Endothelial cell of umbilical vein (primary cell): ENCODE data around the gene STRA6. TPM values are rescaled to one million over a fixed set of nuclear protein-coding genes. Genes with fewer than 3 reads are reported as not detected.

Experiments
- BruUV-seq: library from RNA; stranded (reverse); fragments of 400-500 nt; replicated peaks from 2 replicates; lab custom pipeline; 2021; lab: Mats Ljungman, UMichigan
- CTCF ChIA-PET: fragments of 300-600, 350-600 bp; sonication (Branson Sonifier 250); formaldehyde crosslinking; loops from one replicate; lab custom pipeline; 2021; ENCODE audit warnings: antibody characterized with exemption, inconsistent platforms; lab: Charles Lee
- POLR2A ChIA-PET: fragments of 300-600, 350-600 bp; sonication (Branson Sonifier 250); formaldehyde crosslinking; loops from one replicate; lab custom pipeline; 2021; ENCODE audit warnings: antibody characterized with exemption, inconsistent platforms; lab: Charles Lee
- DNase-seq: peaks from one replicate; pipeline ENCODE4 v3.0.0-alpha.2; 2011; ENCODE audit warnings: low read depth, low spot score
- FAIRE-seq: peaks from 2 replicates; lab custom pipeline; 2011; peaks lifted over from hg19 to GRCh38; lab: Jason Lieb, UNC
- H2AFZ ChIP-seq: 2 replicates; pipeline ENCODE4 v1.6.0; 2012; ENCODE audit warnings: low read depth, low read length, control low read depth, inconsistent platforms
- H3K27ac ChIP-seq: 2 replicates; pipeline ENCODE4 v1.5.1; 2011; ENCODE audit warnings: low read depth, mild to moderate bottlenecking, control low read depth, low read length, moderate library complexity; ENCODE audit not compliant: insufficient read depth
- H3K27me3 ChIP-seq, 2 experiments: 2 replicates each; pipeline versions ENCODE4 v1.6.0 to v1.6.1; 2011; ENCODE audit warnings: low read length in 2 of 2, mixed read lengths in 1 of 2; ENCODE audit not compliant: control insufficient read depth in 2 of 2, insufficient read depth in 2 of 2
- H3K36me3 ChIP-seq, 2 experiments: 2 replicates in 1 of 2; 3 replicates in 1 of 2; pipeline ENCODE4 v1.5.1; 2011; ENCODE audit warnings: low read length in 2 of 2, mild to moderate bottlenecking in 1 of 2, moderate library complexity in 1 of 2; ENCODE audit not compliant: control insufficient read depth in 2 of 2, insufficient read depth in 2 of 2; ENCODE audit errors: extremely low read depth in 1 of 2
- H3K4me1 ChIP-seq: 3 replicates; pipeline ENCODE4 v1.5.1; 2011; ENCODE audit warnings: mild to moderate bottlenecking, low read length; ENCODE audit not compliant: control insufficient read depth, insufficient read depth; ENCODE audit errors: extremely low read depth
- H3K4me2 ChIP-seq: 2 replicates; pipeline ENCODE4 v1.6.1; 2011; ENCODE audit warnings: low read length, control low read depth, mixed read lengths; ENCODE audit not compliant: insufficient read depth
- H3K4me3 ChIP-seq, 3 experiments: fragments of 200-600 bp in 1 of 3; sonication (generic), shearing (Covaris generic) in 1 of 3; replicated peaks in 1 of 3; 2 replicates each; pipeline ENCODE4 v1.5.1; 2011 to 2016; ENCODE audit warnings: control low read depth in 3 of 3, low read length in 3 of 3, mild to moderate bottlenecking in 2 of 3, inconsistent platforms in 1 of 3, low read depth in 1 of 3, moderate library complexity in 1 of 3; ENCODE audit not compliant: insufficient read depth in 1 of 3
- H3K79me2 ChIP-seq: 2 replicates; pipeline ENCODE4 v1.6.0; 2012; ENCODE audit warnings: low read length, inconsistent platforms; ENCODE audit not compliant: control insufficient read depth, insufficient read depth
- H3K9ac ChIP-seq: replicated peaks from 2 replicates; pipeline ENCODE3; 2011; ENCODE audit warnings: low read length, control low read depth; ENCODE audit not compliant: insufficient read depth; ENCODE audit errors: extremely low read depth
- H3K9me1 ChIP-seq: replicated peaks from 3 replicates; pipeline ENCODE4 v1.6.0; 2011; ENCODE audit warnings: mild to moderate bottlenecking, low read length; ENCODE audit not compliant: control insufficient read depth, insufficient read depth; ENCODE audit errors: extremely low read depth
- H3K9me3 ChIP-seq: replicated peaks from 2 replicates; pipeline ENCODE4 v1.5.1; 2012; ENCODE audit warnings: low read length, inconsistent platforms; ENCODE audit not compliant: control insufficient read depth, insufficient read depth
- H4K20me1 ChIP-seq: replicated peaks from 2 replicates; pipeline ENCODE3; 2011; ENCODE audit warnings: mild to moderate bottlenecking, low read length; ENCODE audit not compliant: control insufficient read depth, insufficient read depth; ENCODE audit errors: extremely low read depth
- EZH2 ChIP-seq: IDR thresholded peaks from 2 replicates; pipeline ENCODE4 v1.6.1; 2012; ENCODE audit warnings: borderline replicate concordance, low read depth, mild to moderate bottlenecking, moderate library complexity, low read length, inconsistent platforms; ENCODE audit not compliant: severe bottlenecking
- FOS ChIP-seq: IDR thresholded peaks from 2 replicates; pipeline ENCODE4 v1.6.1; 2011; ENCODE audit warnings: mild to moderate bottlenecking, low read length, moderate library complexity, borderline replicate concordance; ENCODE audit not compliant: insufficient read depth
- GATA2 ChIP-seq: IDR thresholded peaks from 2 replicates; pipeline ENCODE4 v1.7.0; 2011; ENCODE audit warnings: low read depth, mild to moderate bottlenecking, moderate library complexity, mixed read lengths, low read length; ENCODE audit not compliant: insufficient read length, insufficient read depth
- JUN ChIP-seq: IDR thresholded peaks from 2 replicates; pipeline ENCODE4 v1.6.1; 2011; ENCODE audit warnings: borderline replicate concordance, low read depth; ENCODE audit not compliant: insufficient read length, insufficient read depth
- MYC ChIP-seq: IDR thresholded peaks from one replicate; pipeline ENCODE4 v1.6.1; 2011; ENCODE audit warnings: mild to moderate bottlenecking, low read depth, low read length
- POLR2A ChIP-seq: IDR thresholded peaks from 2 replicates; pipeline ENCODE4 v1.6.1; 2012; ENCODE audit warnings: low read depth, mild to moderate bottlenecking, control low read depth, low read length
- POLR2AphosphoS5 ChIP-seq: IDR thresholded peaks from 2 replicates; pipeline ENCODE4 v1.6.1; 2012; ENCODE audit warnings: low read depth, mild to moderate bottlenecking, control low read depth, low read length, moderate library complexity; ENCODE audit not compliant: insufficient read depth
- dilution Hi-C: fragments of 300-500 bp; cut with MboI; formaldehyde crosslinking; loops from one replicate; pipeline ENCODE4 v1.15.0; 2019; ENCODE audit warnings: low sequenced_read_pairs; ENCODE audit not compliant: extremely low pct_ligation_motif_present
- intact Hi-C: fragments of 100-400 bp; cut with micrococcal nuclease; formaldehyde crosslinking; loops from one replicate; pipeline ENCODE4 v1.10.0; 2022
- polyA plus RNA-seq, 4 experiments: library from polyadenylated mRNA; depleted of rRNA in 3 of 4; stranded (reverse) in 3 of 4; unstranded in 1 of 4; fragments of >200 nt; gene quantifications; 2 replicates each; pipeline versions ENCODE4 v1.2.1 to v1.2.3, GENCODE V29; 2011 to 2012; ENCODE audit warnings: missing spikeins in 1 of 4
- total RNA-seq: library from RNA; stranded (reverse); gene quantifications from 2 replicates; pipeline ENCODE4 v1.2.3, GENCODE V29; 2021
- TF ChIP-seq, protein P1 (sequence below): IDR thresholded peaks from 2 replicates; pipeline ENCODE4 v1.6.1; 2011; ENCODE audit not compliant: insufficient read depth, insufficient read length
- TF ChIP-seq, protein P2 (sequence below), 2 donors: IDR thresholded peaks; 1 replicate in 1 of 2; 2 replicates in 1 of 2; pipeline ENCODE4 v1.5.1; 2011; ENCODE audit warnings: low read length in 2 of 2, mild to moderate bottlenecking in 2 of 2, moderate library complexity in 2 of 2, control low read depth in 1 of 2, inconsistent platforms in 1 of 2, low read depth in 1 of 2; ENCODE audit not compliant: insufficient read depth in 1 of 2; ENCODE audit errors: extremely low read depth in 1 of 2

The STRA6 gene
- total and polyA plus RNA-seq, 2 donors (not counting 3 experiments of a cell fraction or from before 2014, with no cell fraction given), result not detected

DNA sequence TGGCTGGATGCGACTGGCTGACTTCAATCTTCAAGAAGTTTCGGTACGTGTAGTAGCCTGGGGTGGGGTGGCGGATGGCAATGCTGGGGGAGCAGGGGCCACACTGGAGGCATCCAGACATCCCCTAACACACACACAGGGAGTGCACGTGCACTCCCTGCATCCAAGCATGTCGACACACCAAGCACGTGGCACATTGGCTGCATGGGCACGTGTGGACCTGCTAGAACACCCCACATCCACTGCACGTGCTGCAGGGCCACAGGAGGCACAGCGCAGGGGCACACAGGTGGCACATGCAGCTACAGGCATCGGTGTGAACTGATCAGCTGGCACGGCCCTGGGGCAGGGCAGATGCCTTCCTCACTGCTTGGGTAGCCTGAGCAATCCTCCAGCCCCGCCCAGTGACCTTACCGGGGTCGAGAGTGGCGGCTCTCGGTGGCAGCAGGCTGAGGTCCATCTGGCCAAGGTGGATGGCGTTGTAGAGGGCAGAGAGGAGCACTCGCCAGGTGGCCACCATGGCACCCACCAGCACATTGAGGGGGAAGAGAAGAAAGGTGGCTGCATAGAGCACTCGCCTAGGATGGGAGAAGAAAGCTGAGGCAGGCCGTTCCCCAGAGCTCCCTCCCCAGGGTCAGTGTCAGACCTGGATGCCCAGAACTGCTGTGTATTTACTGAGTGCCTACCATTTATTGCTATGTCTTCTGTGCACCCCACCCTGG lies 21.5 kb downstream of the STRA6 start:
- H3K4me2 ChIP-seq, result no peak overlapping the region
- H4K20me1 ChIP-seq, result no peaks in the 10 kb centered on the region
- CTCF ChIA-PET, result interaction anchor here (1.3 to 1.4 kb wide), 2 partner anchors 16 to 208 kb away, joined by 4 read pairs; no protein-coding TSS in a partner anchor
- H3K4me3 ChIP-seq, result no peak overlapping the region
- H3K27me3 ChIP-seq, result no peaks in the 10 kb centered on the region
- FAIRE-seq, result no peak
- TF ChIP-seq, protein P1, sequence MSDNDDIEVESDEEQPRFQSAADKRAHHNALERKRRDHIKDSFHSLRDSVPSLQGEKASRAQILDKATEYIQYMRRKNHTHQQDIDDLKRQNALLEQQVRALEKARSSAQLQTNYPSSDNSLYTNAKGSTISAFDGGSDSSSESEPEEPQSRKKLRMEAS, result no peak
- no peak for TF ChIP-seq FOS
- no peak for TF ChIP-seq GATA2
- TF ChIP-seq, protein P2, sequence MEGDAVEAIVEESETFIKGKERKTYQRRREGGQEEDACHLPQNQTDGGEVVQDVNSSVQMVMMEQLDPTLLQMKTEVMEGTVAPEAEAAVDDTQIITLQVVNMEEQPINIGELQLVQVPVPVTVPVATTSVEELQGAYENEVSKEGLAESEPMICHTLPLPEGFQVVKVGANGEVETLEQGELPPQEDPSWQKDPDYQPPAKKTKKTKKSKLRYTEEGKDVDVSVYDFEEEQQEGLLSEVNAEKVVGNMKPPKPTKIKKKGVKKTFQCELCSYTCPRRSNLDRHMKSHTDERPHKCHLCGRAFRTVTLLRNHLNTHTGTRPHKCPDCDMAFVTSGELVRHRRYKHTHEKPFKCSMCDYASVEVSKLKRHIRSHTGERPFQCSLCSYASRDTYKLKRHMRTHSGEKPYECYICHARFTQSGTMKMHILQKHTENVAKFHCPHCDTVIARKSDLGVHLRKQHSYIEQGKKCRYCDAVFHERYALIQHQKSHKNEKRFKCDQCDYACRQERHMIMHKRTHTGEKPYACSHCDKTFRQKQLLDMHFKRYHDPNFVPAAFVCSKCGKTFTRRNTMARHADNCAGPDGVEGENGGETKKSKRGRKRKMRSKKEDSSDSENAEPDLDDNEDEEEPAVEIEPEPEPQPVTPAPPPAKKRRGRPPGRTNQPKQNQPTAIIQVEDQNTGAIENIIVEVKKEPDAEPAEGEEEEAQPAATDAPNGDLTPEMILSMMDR (IDR thresholded peaks at IDR 0.05; ENCODE audit: extremely low read depth in 1 of 2, insufficient read depth in 1 of 2, low read depth in 1 of 2, low read length in 2 of 2), result no peak
- no peak for TF ChIP-seq JUN
- TF ChIP-seq EZH2, result no peak
- no peak for TF ChIP-seq MYC
- no peak for TF ChIP-seq POLR2A
- no peak for TF ChIP-seq POLR2AphosphoS5
- BruUV-seq, result no TSS peak
- H3K79me2 ChIP-seq, result no peaks in the 10 kb centered on the region
- no peaks in the 10 kb centered on the region for H3K36me3 ChIP-seq
- dilution Hi-C loops, result no loop called here
- no peak overlapping the region for H3K27ac ChIP-seq
- H3K9me1 ChIP-seq, result no peaks in the 10 kb centered on the region
- no peak for DNase-seq
- H3K9me3 ChIP-seq, result no peaks in the 10 kb centered on the region
- H3K9ac ChIP-seq, result no peak overlapping the region
- intact Hi-C loops, result no loop called here
- POLR2A ChIA-PET, result no interaction called here
- H3K4me1 ChIP-seq, result peaks cover 20% of the 10 kb centered on the region
- no peak overlapping the region for H2AFZ ChIP-seq
